ENCODE results near the gene MAP3K3. TPM values are rescaled to one million over a fixed set of nuclear protein-coding genes. Genes with fewer than 3 reads are reported as not detected.
A peak's percentile ranks its signal among the peaks of the same experiment; 100 is the strongest.

Gene MAP3K3
- total RNA-seq, 1 donor from 2014 or later, result 29.6 TPM

DNA sequence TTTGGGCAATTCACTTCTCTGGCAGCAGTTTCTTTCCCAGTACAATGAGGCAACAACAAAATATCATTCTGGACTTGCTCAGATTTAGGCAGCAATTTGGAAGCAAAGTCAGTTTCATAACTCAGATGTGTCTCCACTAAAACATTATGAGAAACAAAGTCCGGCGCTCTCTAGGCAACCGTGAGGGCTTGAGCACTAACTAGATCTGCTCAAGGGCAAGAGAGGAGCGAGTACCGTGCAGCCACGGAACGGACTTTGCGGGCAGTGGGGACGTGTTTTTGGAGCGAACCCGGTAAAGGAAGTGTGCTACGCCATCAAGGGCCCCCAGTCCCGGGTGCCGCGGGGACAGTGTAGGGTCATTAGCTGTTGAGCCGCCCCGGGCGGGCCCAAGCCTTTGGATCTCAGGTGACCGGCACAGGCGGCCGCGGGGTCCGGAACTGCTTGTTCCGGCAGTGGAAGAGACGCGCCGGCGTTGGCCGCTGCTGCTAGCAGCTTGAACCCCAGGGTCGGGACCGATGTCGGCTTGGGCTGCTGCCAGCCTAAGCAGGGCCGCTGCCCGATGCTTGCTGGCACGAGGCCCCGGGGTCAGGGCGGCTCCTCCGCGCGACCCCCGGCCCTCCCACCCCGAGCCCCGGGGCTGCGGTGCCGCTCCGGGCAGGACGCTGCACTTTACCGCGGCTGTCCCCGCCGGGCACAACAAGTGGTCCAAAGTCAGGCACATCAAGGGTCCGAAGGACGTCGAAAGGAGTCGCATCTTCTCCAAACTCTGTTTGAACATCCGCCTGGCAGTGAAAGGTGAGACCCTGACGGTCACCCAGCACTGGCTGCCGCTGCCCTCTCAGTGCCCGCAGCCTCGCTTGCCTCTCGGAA, 21.4 kb upstream of the MAP3K3 start, which contains the start of gene TACO1:
Gene TACO1 (plus strand): TSS at position 327 of the 870 bp plus-strand sequence. CDS start 189 bp downstream, at position 516.
- no peaks in the 10 kb centered on the region for H3K27me3 Mint-ChIP-seq (ENCODE audit: insufficient read depth)
- DNase-seq (ENCODE audit: low spot score), result peak; percentile 75
- H3K4me3 Mint-ChIP-seq, result peak within 1 kb of the TSS; percentile 99
- H3K9me3 Mint-ChIP-seq, result no peaks in the 10 kb centered on the region
- H3K36me3 Mint-ChIP-seq (ENCODE audit: low read depth), result peaks cover 13% of the 10 kb centered on the region
- H3K4me1 Mint-ChIP-seq (ENCODE audit: low read depth), result peaks cover 26% of the 10 kb centered on the region
- peak within 1 kb of the TSS; percentile 94 for H3K27ac Mint-ChIP-seq
- intact Hi-C loops (cut with micrococcal nuclease), result loop anchor here (1.0 kb wide), 4 partner anchors 11 to 78 kb away; partner anchors contain the start of genes DCAF7, KCNH6 and MAP3K3

DNA sequence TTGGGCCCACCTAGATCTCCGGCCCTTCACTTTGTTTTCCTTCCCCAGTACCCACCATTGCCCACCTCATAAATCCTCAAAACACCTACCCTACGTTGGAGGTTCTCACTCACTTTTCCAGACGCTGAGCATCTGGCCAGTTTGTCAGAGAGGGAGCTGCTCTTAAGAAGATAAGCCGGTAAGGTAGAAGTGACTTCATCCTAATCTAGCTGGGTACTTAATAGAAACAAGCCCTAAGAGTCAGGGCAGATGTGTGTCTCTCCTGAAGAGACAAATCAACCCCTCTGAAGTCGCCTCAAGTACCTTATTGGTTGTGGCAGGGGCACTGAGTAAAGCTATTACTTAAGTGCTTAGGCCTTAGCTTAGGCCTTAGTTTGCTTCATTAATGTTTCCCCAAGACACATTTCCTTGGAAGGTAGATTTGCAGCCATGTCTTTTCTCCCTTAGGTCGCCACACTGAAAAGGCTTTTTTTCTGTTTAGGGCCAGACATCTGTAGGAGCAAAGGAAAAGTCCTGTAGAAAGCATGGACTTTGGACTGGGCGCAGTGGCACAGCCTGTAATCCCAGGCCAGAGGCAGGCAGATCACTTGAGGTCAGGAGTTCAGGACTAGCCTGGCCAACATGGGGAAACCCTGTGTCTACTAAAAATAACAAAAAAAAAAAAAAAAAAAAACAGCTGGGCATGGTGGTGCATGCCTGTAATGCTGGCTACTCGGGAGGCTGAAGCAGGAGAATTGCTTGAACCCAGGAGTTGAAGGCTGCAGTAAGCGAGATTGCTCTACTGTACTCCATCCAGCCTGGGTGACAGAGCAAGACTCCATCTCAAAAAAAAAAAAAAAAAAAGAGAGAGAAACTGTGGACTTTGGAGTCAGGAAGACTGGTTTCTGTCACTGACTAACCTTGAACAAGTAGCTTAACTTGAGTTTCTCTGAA, 20.5 kb upstream of the MAP3K3 start:
- peak overlapping the region; percentile 94 for H3K27ac Mint-ChIP-seq
- intact Hi-C loops (cut with micrococcal nuclease), result no loop called here
- H3K9me3 Mint-ChIP-seq, result no peaks in the 10 kb centered on the region
- peaks cover 20% of the 10 kb centered on the region for H3K36me3 Mint-ChIP-seq (ENCODE audit: low read depth)
- H3K27me3 Mint-ChIP-seq (ENCODE audit: insufficient read depth), result no peaks in the 10 kb centered on the region
- no peak for DNase-seq (ENCODE audit: low spot score)
- peaks cover 26% of the 10 kb centered on the region for H3K4me1 Mint-ChIP-seq (ENCODE audit: low read depth)
- H3K4me3 Mint-ChIP-seq, result peak overlapping the region; percentile 99

DNA sequence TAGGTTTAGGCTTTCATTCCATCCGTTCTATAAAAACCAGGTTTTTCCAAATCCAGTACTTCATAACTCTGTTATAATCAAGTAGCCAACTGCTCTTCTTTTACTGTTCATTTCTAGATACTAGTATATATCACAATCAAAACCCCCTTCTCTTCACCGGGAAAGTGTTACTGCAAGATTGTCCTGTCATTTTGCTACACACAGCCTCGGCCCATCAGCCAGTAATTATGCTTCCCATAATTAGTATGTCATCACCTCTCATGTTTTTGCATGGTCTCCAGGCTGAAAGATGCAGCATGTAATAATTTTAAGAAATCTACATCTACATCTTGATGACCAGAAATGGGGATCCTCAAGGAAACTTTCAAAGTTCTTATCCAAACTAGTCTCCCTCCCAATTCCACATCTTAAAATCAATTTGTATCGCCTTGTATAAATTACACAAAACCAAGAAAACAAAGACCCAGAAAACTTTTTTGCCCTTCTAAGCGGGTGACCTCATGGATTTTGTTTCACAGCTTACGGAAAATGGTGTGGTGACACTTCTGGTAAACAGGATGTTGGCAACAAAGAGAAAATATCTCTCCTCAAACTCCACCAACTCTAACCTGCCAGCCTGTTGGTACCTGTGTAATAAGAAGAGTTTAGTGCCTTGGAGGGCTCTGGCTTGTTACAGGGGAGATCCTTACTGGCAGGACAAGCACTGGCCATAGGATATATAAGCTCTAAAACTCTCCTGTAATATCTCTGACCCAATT, 12.2 kb upstream of the MAP3K3 start:
- DNase-seq (ENCODE audit: low spot score), result peak; percentile 19
- Mint-ChIP-seq H3K4me3 (peak overlapping the region; percentile 52), H3K9me3 (no peaks in the 10 kb centered on the region), H3K4me1 (ENCODE audit: low read depth) (peaks cover 30% of the 10 kb centered on the region), H3K36me3 (ENCODE audit: low read depth) (peaks cover 41% of the 10 kb centered on the region), H3K27me3 (ENCODE audit: insufficient read depth) (no peaks in the 10 kb centered on the region), H3K27ac (peak overlapping the region; percentile 98)
- intact Hi-C loops (cut with micrococcal nuclease), result no loop called here

DNA sequence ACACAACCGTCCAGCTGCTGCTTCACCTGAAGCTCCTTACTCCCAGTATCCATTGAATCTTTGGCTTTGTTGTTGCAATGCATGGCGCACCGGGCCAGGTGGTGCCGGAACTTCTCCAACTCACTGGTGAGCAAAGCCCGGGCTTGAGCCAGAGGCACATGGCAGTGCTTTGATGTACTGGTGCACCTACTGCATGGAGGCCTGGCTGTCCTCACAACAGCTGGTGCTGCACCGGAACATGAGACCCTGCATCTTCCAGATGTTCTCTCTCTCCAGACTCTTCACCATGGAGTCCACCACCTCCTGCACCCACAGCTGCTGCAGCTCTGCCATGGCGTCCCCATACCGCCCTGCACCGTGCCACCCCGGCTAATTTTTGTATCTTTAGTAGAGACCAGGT, 11.4 kb upstream of the MAP3K3 start:
- Mint-ChIP-seq H3K4me3 (peak overlapping the region; percentile 77), H3K36me3 (ENCODE audit: low read depth) (peaks cover 35% of the 10 kb centered on the region), H3K4me1 (ENCODE audit: low read depth) (peaks cover 30% of the 10 kb centered on the region), H3K27me3 (ENCODE audit: insufficient read depth) (no peaks in the 10 kb centered on the region), H3K27ac (peak overlapping the region; percentile 98), H3K9me3 (no peaks in the 10 kb centered on the region)
- intact Hi-C loops (cut with micrococcal nuclease), result no loop called here
- DNase-seq (ENCODE audit: low spot score), result no peak

DNA sequence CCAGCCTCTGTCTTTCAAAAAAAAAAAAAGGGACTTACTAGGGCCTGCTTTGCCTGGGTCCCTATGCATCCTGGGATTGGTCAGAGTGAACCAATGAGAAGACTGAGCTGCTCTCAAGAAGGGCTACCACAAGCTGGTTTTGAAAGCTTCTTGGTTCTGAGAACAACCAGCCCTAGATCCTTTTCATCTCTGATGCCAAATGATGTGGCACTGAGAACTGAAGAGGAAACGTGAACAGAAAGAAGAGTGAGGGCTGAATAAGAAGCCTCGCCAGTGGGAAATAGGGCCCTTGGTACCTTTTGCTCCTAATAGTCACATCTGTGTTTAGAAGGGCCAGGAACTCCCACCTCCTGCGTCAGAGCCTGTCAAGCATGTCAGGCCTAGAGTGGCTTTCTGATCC, 10.9 kb upstream of the MAP3K3 start:
- DNase-seq (ENCODE audit: low spot score), result peak; percentile 11
- H3K4me3 Mint-ChIP-seq, result peak overlapping the region; percentile 77
- no peaks in the 10 kb centered on the region for H3K27me3 Mint-ChIP-seq (ENCODE audit: insufficient read depth)
- H3K36me3 Mint-ChIP-seq (ENCODE audit: low read depth), result peaks cover 30% of the 10 kb centered on the region
- no peaks in the 10 kb centered on the region for H3K9me3 Mint-ChIP-seq
- peaks cover 30% of the 10 kb centered on the region for H3K4me1 Mint-ChIP-seq (ENCODE audit: low read depth)
- intact Hi-C loops (cut with micrococcal nuclease), result no loop called here
- peak overlapping the region; percentile 98 for H3K27ac Mint-ChIP-seq

DNA sequence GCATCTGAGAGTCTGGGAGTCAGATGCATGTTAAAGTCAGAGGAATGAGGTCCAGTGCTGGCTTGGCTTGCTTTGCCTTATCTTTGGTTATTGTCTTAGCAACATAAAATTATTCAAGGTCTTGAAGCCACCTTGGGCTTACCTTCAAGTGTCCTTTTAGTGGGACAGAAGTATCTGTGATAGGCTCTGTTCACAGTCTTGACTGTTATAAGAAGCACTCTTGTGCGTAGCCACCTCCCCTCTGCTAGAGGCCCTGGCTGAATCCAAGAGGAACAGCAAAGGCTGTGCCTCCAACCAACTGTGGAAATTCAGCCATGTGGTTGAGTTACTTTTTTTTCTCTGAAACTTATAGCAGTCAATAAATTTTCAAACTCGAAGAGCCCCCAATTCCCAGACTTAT, 8.6 kb upstream of the MAP3K3 start:
- no peak for DNase-seq (ENCODE audit: low spot score)
- intact Hi-C loops (cut with micrococcal nuclease), result no loop called here
- Mint-ChIP-seq H3K27me3 (ENCODE audit: insufficient read depth) (peaks cover 9% of the 10 kb centered on the region), H3K9me3 (no peaks in the 10 kb centered on the region), H3K36me3 (ENCODE audit: low read depth) (peaks cover 13% of the 10 kb centered on the region), H3K27ac (no peak overlapping the region), H3K4me3 (no peak overlapping the region), H3K4me1 (ENCODE audit: low read depth) (peaks cover 30% of the 10 kb centered on the region)

DNA sequence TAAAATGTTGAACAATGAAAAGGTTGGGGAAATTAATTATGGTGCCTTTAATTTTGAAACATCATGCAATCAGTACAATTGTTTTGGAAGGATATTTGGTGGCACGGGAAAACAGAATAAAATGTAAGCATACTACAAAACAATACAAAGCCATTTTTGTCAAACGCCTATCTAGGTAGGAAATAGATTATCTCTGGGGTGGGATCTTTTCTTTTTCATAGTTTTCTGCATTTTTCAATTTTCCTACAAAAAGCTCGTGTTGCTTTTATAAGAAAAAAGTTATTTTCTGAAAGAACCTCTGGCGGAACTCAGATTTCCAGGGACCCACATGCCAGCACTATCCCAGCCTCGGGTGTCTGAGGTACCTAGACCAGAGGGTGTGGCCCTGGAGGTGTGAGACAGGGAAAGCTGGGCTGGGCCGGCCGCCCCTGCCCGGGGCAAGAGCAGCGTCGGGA, 961 bp upstream of the MAP3K3 start:
- no peaks in the 10 kb centered on the region for H3K9me3 Mint-ChIP-seq
- peaks cover 37% of the 10 kb centered on the region for H3K4me1 Mint-ChIP-seq (ENCODE audit: low read depth)
- H3K27ac Mint-ChIP-seq, result peak overlapping the region; percentile 71
- H3K36me3 Mint-ChIP-seq (ENCODE audit: low read depth), result peaks cover 3% of the 10 kb centered on the region
- H3K27me3 Mint-ChIP-seq (ENCODE audit: insufficient read depth), result peaks cover 9% of the 10 kb centered on the region
- intact Hi-C loops (cut with micrococcal nuclease), result loop anchor here (5.0 kb wide), 2 partner anchors 206 to 641 kb away; partner anchors contain the start of genes FTSJ3, PSMC5 and TEX2
- DNase-seq (ENCODE audit: low spot score), result no peak
- peak overlapping the region; percentile 85 for H3K4me3 Mint-ChIP-seq

DNA sequence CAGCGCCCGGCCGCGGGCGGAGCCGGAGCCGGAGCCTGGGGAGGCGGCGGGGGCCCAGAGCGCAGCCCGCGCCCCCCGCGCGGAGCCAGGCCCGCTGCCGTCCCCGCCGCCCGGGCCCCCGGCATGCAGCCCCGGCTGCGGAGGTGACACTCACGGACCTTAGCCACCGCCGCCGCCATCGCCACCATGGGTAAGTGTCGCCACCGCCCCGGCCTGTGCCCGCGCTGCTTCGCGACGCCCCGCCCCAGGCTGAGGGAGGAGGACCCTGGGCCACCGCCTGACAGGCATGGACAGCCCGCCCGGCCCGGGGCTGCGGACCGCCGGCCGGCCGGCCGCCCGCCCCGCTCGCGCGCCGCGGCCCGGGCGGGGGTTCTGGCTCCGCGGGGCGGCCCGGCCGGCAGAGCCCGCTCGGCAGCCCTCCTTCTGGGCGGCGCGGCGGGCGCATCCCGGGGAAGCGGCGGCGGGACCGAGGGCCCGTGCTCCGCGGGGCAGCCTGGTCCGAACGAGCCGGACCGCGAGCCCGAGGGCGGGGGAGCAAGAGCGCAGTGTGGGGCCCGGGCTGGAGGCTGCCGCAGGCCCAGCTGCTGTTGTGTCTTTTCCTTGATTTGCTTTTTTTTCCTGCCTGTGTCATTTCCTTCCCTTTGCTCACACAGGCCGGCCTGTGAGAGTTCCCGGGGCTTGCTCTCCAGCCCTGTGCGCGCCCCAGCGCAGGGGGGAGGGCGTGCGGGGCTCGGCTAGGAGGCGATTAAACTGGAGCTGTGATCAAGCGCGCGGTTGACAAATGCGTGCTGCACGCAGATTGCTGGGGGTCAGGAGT, 565 bp downstream of the MAP3K3 start:
- no peaks in the 10 kb centered on the region for H3K9me3 Mint-ChIP-seq
- peaks cover 4% of the 10 kb centered on the region for H3K27me3 Mint-ChIP-seq (ENCODE audit: insufficient read depth)
- peak; percentile 59 for DNase-seq (ENCODE audit: low spot score)
- H3K4me3 Mint-ChIP-seq, result peak overlapping the region; percentile 100
- H3K36me3 Mint-ChIP-seq (ENCODE audit: low read depth), result peaks cover 7% of the 10 kb centered on the region
- peak overlapping the region; percentile 95 for H3K27ac Mint-ChIP-seq
- intact Hi-C loops (cut with micrococcal nuclease), result loop anchor here (1.0 to 5.0 kb wide), 9 partner anchors 10 to 640 kb away; partner anchors contain the start of genes CCDC47, DCAF7, FTSJ3 and PSMC5
- peaks cover 47% of the 10 kb centered on the region for H3K4me1 Mint-ChIP-seq (ENCODE audit: low read depth)

DNA sequence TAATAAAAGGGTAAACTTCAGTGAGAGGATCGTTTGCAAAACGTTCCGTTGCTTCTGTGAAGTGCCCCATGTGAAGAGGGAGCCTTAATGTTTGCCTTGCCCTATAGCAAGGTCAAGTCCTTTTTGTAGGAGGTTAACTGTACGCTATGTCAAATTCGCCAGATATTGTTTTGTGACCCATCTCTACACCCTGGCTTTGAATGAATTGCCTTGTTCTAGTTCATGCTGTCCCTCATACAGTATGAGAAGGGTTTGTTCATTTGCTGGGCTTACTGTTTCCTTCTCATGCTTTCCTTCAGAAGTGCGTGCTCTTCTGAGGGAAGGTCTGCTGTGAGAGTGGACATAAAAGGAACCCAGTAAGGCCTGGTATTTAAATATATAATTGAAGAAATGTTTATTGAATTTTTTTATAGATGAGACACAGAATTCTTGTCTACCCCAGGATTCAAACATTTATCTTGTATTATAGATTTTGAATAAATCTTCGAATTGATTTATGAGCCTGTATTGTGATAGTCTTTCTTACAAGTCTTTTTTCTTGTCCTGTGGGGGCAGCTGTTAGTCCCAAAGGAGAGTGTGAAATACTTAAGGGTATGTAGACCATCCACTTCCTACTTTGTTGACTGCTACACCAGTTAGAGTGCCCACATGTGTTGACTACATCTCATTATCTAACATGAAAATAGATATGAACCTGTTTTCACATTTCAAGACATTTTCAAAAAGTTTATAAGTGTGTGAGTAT, 1.7 kb downstream of the MAP3K3 start:
- Mint-ChIP-seq H3K36me3 (ENCODE audit: low read depth) (peaks cover 7% of the 10 kb centered on the region), H3K4me1 (ENCODE audit: low read depth) (peaks cover 47% of the 10 kb centered on the region), H3K27ac (peak overlapping the region; percentile 95), H3K4me3 (peak overlapping the region; percentile 100), H3K9me3 (no peaks in the 10 kb centered on the region), H3K27me3 (ENCODE audit: insufficient read depth) (no peaks in the 10 kb centered on the region)
- intact Hi-C loops (cut with micrococcal nuclease), result loop anchor here (2.0 to 5.0 kb wide), 3 partner anchors 203 to 638 kb away; partner anchors contain the start of genes FTSJ3, PSMC5, SMARCD2 and TEX2
- DNase-seq (ENCODE audit: low spot score), result no peak

DNA sequence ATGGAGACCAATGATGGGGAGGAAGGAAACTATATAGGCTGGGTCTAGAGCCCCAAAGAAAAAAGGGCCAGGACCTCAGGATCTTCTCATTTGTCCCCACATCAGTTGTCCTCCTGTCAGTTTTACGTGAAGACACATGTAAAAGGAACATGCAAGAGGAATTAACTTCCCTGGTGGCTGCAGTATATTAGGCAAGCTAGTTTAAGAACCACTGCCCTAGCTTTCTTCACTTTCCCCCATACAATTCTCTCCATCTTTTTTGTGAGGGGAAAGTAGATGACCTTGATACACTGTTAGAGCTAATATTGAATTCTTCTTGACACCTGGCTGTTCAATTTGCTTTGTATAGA, 2.3 kb downstream of the MAP3K3 start:
- no peak overlapping the region for H3K27ac Mint-ChIP-seq
- H3K9me3 Mint-ChIP-seq, result no peaks in the 10 kb centered on the region
- H3K4me1 Mint-ChIP-seq (ENCODE audit: low read depth), result peaks cover 47% of the 10 kb centered on the region
- no peaks in the 10 kb centered on the region for H3K27me3 Mint-ChIP-seq (ENCODE audit: insufficient read depth)
- H3K4me3 Mint-ChIP-seq, result peak overlapping the region; percentile 48
- H3K36me3 Mint-ChIP-seq (ENCODE audit: low read depth), result peaks cover 7% of the 10 kb centered on the region
- intact Hi-C loops (cut with micrococcal nuclease), result loop anchor here (5.0 kb wide), 2 partner anchors 203 to 638 kb away; partner anchors contain the start of genes FTSJ3, PSMC5 and TEX2
- no peak for DNase-seq (ENCODE audit: low spot score)

Data from activated T-helper 1 cell treated with anti-CD3 and anti-CD28 coated beads, Interleukin-12 subunit alpha, Interleukin-12 subunit beta, Interleukin-2, Interleukin-4 antibody, amounts not matched to agents 30 ng/mL and 10 ng/mL and 1 ng/mL, durations not matched to agents 14 hours and 24 hours and 36 hours (primary cell).